Measurements from ENCODE around the gene GPR146. TPM values are rescaled to one million over a fixed set of nuclear protein-coding genes. Genes with fewer than 3 reads are reported as not detected.
A peak's percentile ranks its signal among the peaks of the same experiment; 100 is the strongest.

GPR146 gene
- total and polyA plus RNA-seq, 2 of the 8 experiments (the other 6 are each of a cell fraction or from before 2014, with no cell fraction given): 1.8 to 2.7 TPM

GRCh38 chr7:1030444-1031070, 13.8 kb upstream of the GPR146 start:
- Histone ChIP-seq H2AFZ (ENCODE audit: low read length) (no peak overlapping the region), H4K5ac (ENCODE audit: insufficient read length, low read depth, low read length) (no peak overlapping the region), H3K27ac (ENCODE audit: low read depth, low read length) (no peak overlapping the region), H2BK12ac (ENCODE audit: low read depth, low read length) (no peak overlapping the region), H3K23ac (ENCODE audit: insufficient read length) (no peak overlapping the region), H2BK15ac (ENCODE audit: low read length) (no peak overlapping the region), H3K4me3 (ENCODE audit: extremely low read depth in 1 of 4, insufficient read depth in 2 of 4, low read depth in 3 of 4, low read length in 4 of 4) (no peak overlapping the region), H3K4me2 (ENCODE audit: insufficient read depth in 1 of 2, low read depth in 2 of 2, low read length in 2 of 2) (no peak overlapping the region), H3K23me2 (ENCODE audit: low read depth, low read length) (peaks cover 12% of the 10 kb centered on the region; the same call in 1 of the 2 replicates), H4K91ac (replicated peaks; ENCODE audit: insufficient read length, low read length) (no peak overlapping the region), H2BK20ac (ENCODE audit: low read length) (no peak overlapping the region), H3K79me2 (ENCODE audit: control insufficient read depth in 1 of 2, insufficient read depth in 2 of 2, low read length in 2 of 2) (no peaks in the 10 kb centered on the region; a peak in 2 of 4 replicates), H2BK5ac (ENCODE audit: low read depth, low read length) (no peak overlapping the region), H3K4me1 (replicated peaks in 1 of 4; ENCODE audit: control insufficient read depth in 3 of 4, insufficient read depth in 4 of 4, low read length in 3 of 4) (peaks cover 0 to 9% (median 3%) of the 10 kb centered on the region in 4 experiments; a peak in 5 of 7 replicates), H3K4ac (replicated peaks; ENCODE audit: insufficient read length, low read depth, low read length) (peak overlapping the region; percentile 69), H4K20me1 (replicated peaks in 1 of 2; ENCODE audit: control insufficient read depth in 1 of 2, insufficient read depth in 2 of 2, low read length in 2 of 2) (peaks cover 3 to 12% of the 10 kb centered on the region in 2 experiments), H2AK5ac (ENCODE audit: low read depth, low read length) (no peak overlapping the region), H3K27me3 (replicated peaks in 1 of 4; ENCODE audit: control insufficient read depth in 3 of 4, extremely low read depth in 1 of 4, insufficient read depth in 3 of 4, low read length in 3 of 4) (no peaks in the 10 kb centered on the region; a peak in 1 of 7 replicates), H3K36me3 (ENCODE audit: control insufficient read depth in 2 of 4, insufficient read depth in 4 of 4, low read length in 3 of 4) (no peaks in the 10 kb centered on the region; a peak in 1 of 8 replicates), H2BK120ac (replicated peaks; ENCODE audit: low read depth, low read length) (no peak overlapping the region), H4K8ac (ENCODE audit: extremely low read depth, insufficient read depth, low read length) (peak overlapping the region; percentile 25; the same call in 1 of the 2 replicates), H3K18ac (ENCODE audit: extremely low read depth, low read length) (no peak overlapping the region), H3K79me1 (ENCODE audit: low read depth, low read length) (peaks cover 5% of the 10 kb centered on the region), H3K14ac (ENCODE audit: insufficient read length) (no peak overlapping the region), H3K9me3 (ENCODE audit: insufficient read depth in 2 of 2, low read depth in 1 of 2, low read length in 1 of 2) (peaks cover 3 to 6% of the 10 kb centered on the region in 2 experiments), H3K56ac (replicated peaks; ENCODE audit: insufficient read length, low read depth, low read length) (no peak overlapping the region), H3K9ac (replicated peaks in 1 of 4; ENCODE audit: extremely low read depth in 1 of 4, low read depth in 3 of 4, low read length in 3 of 4) (no peak overlapping the region)
- no peak for DNase-seq (ENCODE audit: low read depth in 1 of 2, low spot score in 2 of 2)
- POLR2A ChIA-PET (ENCODE audit: partially characterized antibody): interaction anchor here (0.6 to 1.7 kb wide), 2 partner anchors 13 to 108 kb away, joined by 3 to 6 read pairs; no protein-coding TSS in a partner anchor
- 100% methylated on average over 6 of the region's 12 CpGs; no CpG with 5 or more reads in 1 of the 2 experiments for WGBS, 2 experiments (ENCODE audit: extremely low coverage in 1 of 2, insufficient coverage in 1 of 2, insufficient read length in 1 of 2, insufficient replicate concordance in 2 of 2, low coverage in 1 of 2, low lambda C conversion rate in 2 of 2, missing lambda C conversion rate in 1 of 2)
- no peak for FAIRE-seq
- CTCF ChIA-PET (ENCODE audit: partially characterized antibody): interaction anchor here (0.9 to 1.4 kb wide), 4 partner anchors 25 to 153 kb away, joined by 3 to 4 read pairs (median 4); no protein-coding TSS in a partner anchor
- TF ChIP-seq YY1 (IDR thresholded peaks at IDR 0.05; ENCODE audit: low read depth, low read length): no peak
- no peak for TF ChIP-seq GABPA (IDR thresholded peaks at IDR 0.05; ENCODE audit: borderline replicate concordance, insufficient read depth, low read length)
- no peak for TF ChIP-seq HDAC6 (IDR thresholded peaks at IDR 0.05; ENCODE audit: low read depth, low read length)
- no peak for TF ChIP-seq SP4 (IDR thresholded peaks at IDR 0.05; ENCODE audit: low read length)
- no peak for TF ChIP-seq NRF1 (IDR thresholded peaks at IDR 0.05; ENCODE audit: low read depth, low read length)
- no peak for TF ChIP-seq EZH2 (IDR thresholded peaks at IDR 0.05; ENCODE audit: low read depth, low read length, severe bottlenecking)
- no peak for TF ChIP-seq NANOG (IDR thresholded peaks at IDR 0.05; ENCODE audit: insufficient read depth, low read depth, low read length, poor library complexity, severe bottlenecking)
- no peak for TF ChIP-seq POLR2AphosphoS5 (IDR thresholded peaks at IDR 0.05; ENCODE audit: low read depth, low read length)
- TF ChIP-seq SIN3A (conservative IDR thresholded peaks at IDR 0.05 in 1 of 2, IDR thresholded peaks at IDR 0.05 in 1 of 2; ENCODE audit: low read depth in 1 of 2, low read length in 2 of 2): no peak
- TF ChIP-seq TCF12 (IDR thresholded peaks at IDR 0.05; ENCODE audit: low read depth, low read length): no peak

Measured in H1 (cell line).